ENCODE data around the gene SNX32. TPM values are rescaled to one million over a fixed set of nuclear protein-coding genes. Genes with fewer than 3 reads are reported as not detected.

Gene SNX32
- total and polyA plus RNA-seq, 2 of the 13 experiments (the other 11 are each of a cell fraction or from before 2014, with no cell fraction given), result 0.09 to 0.34 TPM

GRCh38 chr11:65856689-65857499, 23.1 kb downstream of the SNX32 start (continued):
- TF ChIP-seq RAD51 (IDR thresholded peaks at IDR 0.05; ENCODE audit: borderline replicate concordance), result peak; percentile 72
- TF ChIP-seq TARDBP (CRISPR knock-in tag; IDR thresholded peaks at IDR 0.05), result no peak
- TF ChIP-seq DR1 (CRISPR knock-in tag; IDR thresholded peaks at IDR 0.05), result peak; percentile 71
- TF ChIP-seq SALL2 (CRISPR knock-in tag; IDR thresholded peaks at IDR 0.05), result no peak; the same call in 1 of the 2 replicates
- no peak for TF ChIP-seq SETDB1 (CRISPR knock-in tag; IDR thresholded peaks at IDR 0.05; ENCODE audit: borderline replicate concordance)
- TF ChIP-seq SRSF9 (IDR thresholded peaks at IDR 0.05; ENCODE audit: borderline replicate concordance, insufficient read depth, low read depth, low read length, poor library complexity, severe bottlenecking), result no peak
- TF ChIP-seq JDP2 (CRISPR knock-in tag; IDR thresholded peaks at IDR 0.05; ENCODE audit: borderline replicate concordance), result no peak
- TF ChIP-seq ELF4 (CRISPR knock-in tag; IDR thresholded peaks at IDR 0.05; ENCODE audit: borderline replicate concordance), result no peak
- TF ChIP-seq KLF11 (CRISPR knock-in tag; IDR thresholded peaks at IDR 0.05), result no peak
- TF ChIP-seq ZNF136 (CRISPR knock-in tag; IDR thresholded peaks at IDR 0.05; ENCODE audit: low read depth), result no peak
- 0 out of 2 replicates have a peak, but pooled peaks have one; percentile 9 for TF ChIP-seq ZNF570 (CRISPR knock-in tag; IDR thresholded peaks at IDR 0.05; ENCODE audit: borderline replicate concordance)
- TF ChIP-seq SOX13 (IDR thresholded peaks at IDR 0.05), result no peak
- peak in 1 of 2 experiments; percentile 12; a peak in 1 of 4 replicates for TF ChIP-seq SOX13 (CRISPR knock-in tag; conservative IDR thresholded peaks at IDR 0.05 in 1 of 2, IDR thresholded peaks at IDR 0.05 in 1 of 2)
- 0 out of 2 replicates have a peak, but pooled peaks have one; percentile 25 for TF ChIP-seq ZBTB37 (CRISPR knock-in tag; IDR thresholded peaks at IDR 0.05)
- no peak for TF ChIP-seq CREBL2 (CRISPR knock-in tag; IDR thresholded peaks at IDR 0.05; ENCODE audit: borderline replicate concordance)
- TF ChIP-seq HOXA5 (CRISPR knock-in tag; IDR thresholded peaks at IDR 0.05), result 0 out of 2 replicates have a peak, but pooled peaks have one; percentile 40
- peak; percentile 70; the same call in 1 of the 2 replicates for TF ChIP-seq ARID4A (CRISPR knock-in tag; IDR thresholded peaks at IDR 0.05; ENCODE audit: borderline replicate concordance)
- TF ChIP-seq NFE2L1 (CRISPR knock-in tag; IDR thresholded peaks at IDR 0.05; ENCODE audit: borderline replicate concordance), result no peak
- TF ChIP-seq ZNF101 (CRISPR knock-in tag; IDR thresholded peaks at IDR 0.05; ENCODE audit: borderline replicate concordance, low read depth), result no peak
- 0 out of 2 replicates have a peak, but pooled peaks have one; percentile 71 for TF ChIP-seq ZNF446 (CRISPR knock-in tag; IDR thresholded peaks at IDR 0.05)
- TF ChIP-seq MBD4 (IDR thresholded peaks at IDR 0.05; ENCODE audit: borderline replicate concordance, low read length), result no peak
- TF ChIP-seq NFKBIZ (CRISPR knock-in tag; IDR thresholded peaks at IDR 0.05), result 0 out of 2 replicates have a peak, but pooled peaks have one; percentile 44
- peak; percentile 25; the same call in 1 of the 2 replicates for TF ChIP-seq ARHGAP35 (CRISPR knock-in tag; IDR thresholded peaks at IDR 0.05; ENCODE audit: borderline replicate concordance)
